WTC11 (cell line): ENCODE data around the gene RAI1. TPM values are rescaled to one million over a fixed set of nuclear protein-coding genes. Genes with fewer than 3 reads are reported as not detected.

Experiments used
- ATAC-seq: fragments of 200-7000 bp; cut with Tn5 transposase; 2 replicates; pipeline ENCODE4 v1.10.0; 2021; ENCODE audit warnings: mild to moderate bottlenecking, moderate library complexity
- CTCF ChIA-PET: fragments of 300-600 bp; sonication (Branson Sonifier 250); formaldehyde crosslinking; loops from one replicate; lab custom pipeline; 2021; ENCODE audit warnings: antibody characterized with exemption; lab: Charles Lee
- POLR2A ChIA-PET: fragments of 350-600 bp; sonication (Branson Sonifier 250); formaldehyde crosslinking; loops from one replicate; lab custom pipeline; 2021; ENCODE audit warnings: antibody characterized with exemption; lab: Charles Lee
- DNase-seq: peaks from one replicate; pipeline ENCODE4 v3.0.0; 2021; ENCODE audit warnings: low spot score
- H3K27ac Mint-ChIP-seq: 2 replicates; pipeline ENCODE4 v1.8.0; 2021; ENCODE audit warnings: mixed read lengths
- H3K27me3 Mint-ChIP-seq: 2 replicates; pipeline ENCODE4 v1.8.0; 2021; ENCODE audit warnings: low read depth, mild to moderate bottlenecking, moderate library complexity, mixed read lengths
- H3K36me3 Mint-ChIP-seq: 2 replicates; pipeline ENCODE4 v1.8.0; 2021; ENCODE audit warnings: mixed read lengths
- H3K4me1 Mint-ChIP-seq: 2 replicates; pipeline ENCODE4 v1.8.0; 2022; ENCODE audit warnings: mixed read lengths
- H3K4me3 Mint-ChIP-seq: 2 replicates; pipeline ENCODE4 v1.8.0; 2021; ENCODE audit warnings: mild to moderate bottlenecking, moderate library complexity, mixed read lengths
- H3K9me3 Mint-ChIP-seq: 2 replicates; pipeline ENCODE4 v1.8.0; 2021; ENCODE audit warnings: mixed read lengths
- CBFB ChIP-seq: sonication (generic); formaldehyde crosslinking; IDR thresholded peaks from 2 replicates; pipeline ENCODE4 v1.8.1; 2022; ENCODE audit warnings: mild to moderate bottlenecking, low read depth, missing genetic modification reagents
- CREB1 ChIP-seq: sonication (generic); formaldehyde crosslinking; IDR thresholded peaks from 2 replicates; pipeline ENCODE4 v1.8.0; 2023; ENCODE audit warnings: mild to moderate bottlenecking, missing genetic modification reagents
- FOXJ3 ChIP-seq: sonication (generic); formaldehyde crosslinking; IDR thresholded peaks from 2 replicates; pipeline ENCODE4 v1.9.0; 2021; ENCODE audit warnings: missing genetic modification reagents, mild to moderate bottlenecking, borderline replicate concordance
- HMGA2 ChIP-seq: fragments of 250-450 bp; sonication (Bioruptor Pico); IDR thresholded peaks from 2 replicates; pipeline ENCODE4 v1.4.0; 2021; ENCODE audit warnings: mild to moderate bottlenecking, moderate library complexity
- JUN ChIP-seq: sonication (generic); formaldehyde crosslinking; IDR thresholded peaks from 2 replicates; pipeline ENCODE4 v1.8.0; 2023; ENCODE audit warnings: mild to moderate bottlenecking, missing genetic modification reagents
- MYBL2 ChIP-seq: sonication (generic); formaldehyde crosslinking; IDR thresholded peaks from 2 replicates; pipeline ENCODE4 v1.8.1; 2023; ENCODE audit warnings: mild to moderate bottlenecking, moderate library complexity, missing genetic modification reagents
- NFYB ChIP-seq: sonication (generic); formaldehyde crosslinking; conservative IDR thresholded peaks from 2 replicates; pipeline ENCODE4 v1.8.0; 2022; ENCODE audit warnings: low read depth, missing genetic modification reagents
- NR3C1 ChIP-seq: sonication (generic); formaldehyde crosslinking; conservative IDR thresholded peaks from 2 replicates; pipeline ENCODE4 v1.8.1; 2023; ENCODE audit warnings: low read depth, mild to moderate bottlenecking, missing genetic modification reagents
- RELA ChIP-seq: sonication (generic); formaldehyde crosslinking; IDR thresholded peaks from 2 replicates; pipeline ENCODE4 v1.8.1; 2022; ENCODE audit warnings: missing genetic modification reagents, mild to moderate bottlenecking, borderline replicate concordance
- RORB ChIP-seq: fragments of 250-450 bp; sonication (Bioruptor Pico); IDR thresholded peaks from 2 replicates; pipeline ENCODE4 v1.9.0; 2021; ENCODE audit warnings: mild to moderate bottlenecking
- SOX15 ChIP-seq: fragments of 250-450 bp; sonication (Bioruptor Pico); IDR thresholded peaks from 2 replicates; pipeline ENCODE4 v1.9.0; 2021; ENCODE audit warnings: mild to moderate bottlenecking
- TCF7 ChIP-seq: sonication (generic); formaldehyde crosslinking; IDR thresholded peaks from 2 replicates; pipeline ENCODE4 v1.8.0; 2022; ENCODE audit warnings: mild to moderate bottlenecking, low read depth, missing genetic modification reagents, moderate library complexity
- ZNF138 ChIP-seq: sonication (generic); formaldehyde crosslinking; conservative IDR thresholded peaks from 2 replicates; pipeline ENCODE4 v1.8.1; 2022; ENCODE audit warnings: mild to moderate bottlenecking, moderate library complexity, missing genetic modification reagents
- total RNA-seq: library from RNA; stranded (reverse); gene quantifications from 3 replicates; pipeline ENCODE4 v1.2.3, GENCODE V29; 2021
- TF ChIP-seq, protein P1 (sequence below): sonication (generic); formaldehyde crosslinking; IDR thresholded peaks from 2 replicates; pipeline ENCODE4 v1.8.1; 2023; ENCODE audit warnings: mild to moderate bottlenecking, missing genetic modification reagents, borderline replicate concordance
- TF ChIP-seq, protein P2 (sequence below): sonication (generic); formaldehyde crosslinking; IDR thresholded peaks from 2 replicates; pipeline ENCODE4 v1.8.1; 2022; ENCODE audit warnings: low read depth, mild to moderate bottlenecking, moderate library complexity, missing genetic modification reagents, borderline replicate concordance
- TF ChIP-seq, protein P3 (sequence below): sonication (generic); formaldehyde crosslinking; conservative IDR thresholded peaks from 2 replicates; pipeline ENCODE4 v1.8.1; 2023; ENCODE audit warnings: mild to moderate bottlenecking, low read depth, missing genetic modification reagents, moderate library complexity
- TF ChIP-seq, protein P4 (sequence below): sonication (generic); formaldehyde crosslinking; IDR thresholded peaks from 2 replicates; pipeline ENCODE4 v1.8.1; 2023; ENCODE audit warnings: mild to moderate bottlenecking, missing genetic modification reagents
- TF ChIP-seq, protein P5 (sequence below): fragments of 250-450 bp; sonication (Bioruptor Pico); IDR thresholded peaks from 2 replicates; pipeline ENCODE4 v1.9.0; 2021; ENCODE audit warnings: moderate library complexity, mild to moderate bottlenecking, inconsistent platforms, borderline replicate concordance

RAI1 gene
- total RNA-seq, 1 experiment from 2014 or later, result 12.7 TPM

DNA sequence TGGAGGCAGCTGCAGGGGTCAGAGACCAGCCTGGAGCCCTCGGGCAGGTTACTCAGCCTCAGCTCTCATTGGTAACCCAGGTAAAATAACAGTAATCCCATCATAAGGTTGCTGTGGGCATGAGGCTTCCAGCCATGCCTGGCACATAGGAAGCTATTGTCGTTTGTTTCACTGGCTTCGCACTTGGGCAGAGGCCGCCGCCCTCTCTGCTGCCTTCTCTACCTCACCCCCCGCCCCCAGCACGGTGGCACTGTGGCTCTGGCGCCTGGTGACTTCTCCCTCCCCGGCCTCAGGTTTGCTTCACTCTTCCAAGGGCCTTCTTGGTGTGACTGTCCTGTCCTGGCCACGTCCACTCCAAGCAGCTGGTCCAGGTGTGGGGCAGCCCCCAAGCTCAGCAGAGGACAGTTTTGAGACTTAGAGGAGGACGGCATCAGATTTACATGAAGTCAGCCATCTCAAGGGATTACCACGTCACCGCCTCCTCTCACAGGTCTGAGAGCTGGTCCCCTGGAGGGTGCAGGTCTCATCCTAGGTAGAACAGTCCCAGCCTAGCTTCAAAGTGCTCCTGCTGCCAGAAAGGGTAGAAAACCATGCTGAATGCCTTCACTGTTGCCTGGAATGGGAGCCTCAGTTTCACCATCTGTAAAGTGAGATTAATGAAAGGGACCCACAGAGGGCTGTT, 120.7 kb downstream of the RAI1 start:
- H3K9me3 Mint-ChIP-seq, result no peaks in the 10 kb centered on the region
- CTCF ChIA-PET, result interaction anchor here (0.5 to 3.0 kb wide), 12 partner anchors 10 to 118 kb away, joined by 3 to 19 read pairs (median 6); no protein-coding TSS in a partner anchor
- H3K36me3 Mint-ChIP-seq, result no peaks in the 10 kb centered on the region
- TF ChIP-seq NR3C1 (CRISPR knock-in tag) (no peak), ZNF138 (CRISPR knock-in tag) (no peak), HMGA2 (no peak), RELA (no peak), JUN (no peak), CREB1 (CRISPR knock-in tag) (no peak), CBFB (CRISPR knock-in tag) (no peak), MYBL2 (CRISPR knock-in tag) (no peak), RORB (CRISPR knock-in tag) (no peak), NFYB (CRISPR knock-in tag) (no peak), TCF7 (CRISPR knock-in tag) (no peak), SOX15 (CRISPR knock-in tag) (no peak), FOXJ3 (CRISPR knock-in tag) (no peak)
- TF ChIP-seq, protein P1, sequence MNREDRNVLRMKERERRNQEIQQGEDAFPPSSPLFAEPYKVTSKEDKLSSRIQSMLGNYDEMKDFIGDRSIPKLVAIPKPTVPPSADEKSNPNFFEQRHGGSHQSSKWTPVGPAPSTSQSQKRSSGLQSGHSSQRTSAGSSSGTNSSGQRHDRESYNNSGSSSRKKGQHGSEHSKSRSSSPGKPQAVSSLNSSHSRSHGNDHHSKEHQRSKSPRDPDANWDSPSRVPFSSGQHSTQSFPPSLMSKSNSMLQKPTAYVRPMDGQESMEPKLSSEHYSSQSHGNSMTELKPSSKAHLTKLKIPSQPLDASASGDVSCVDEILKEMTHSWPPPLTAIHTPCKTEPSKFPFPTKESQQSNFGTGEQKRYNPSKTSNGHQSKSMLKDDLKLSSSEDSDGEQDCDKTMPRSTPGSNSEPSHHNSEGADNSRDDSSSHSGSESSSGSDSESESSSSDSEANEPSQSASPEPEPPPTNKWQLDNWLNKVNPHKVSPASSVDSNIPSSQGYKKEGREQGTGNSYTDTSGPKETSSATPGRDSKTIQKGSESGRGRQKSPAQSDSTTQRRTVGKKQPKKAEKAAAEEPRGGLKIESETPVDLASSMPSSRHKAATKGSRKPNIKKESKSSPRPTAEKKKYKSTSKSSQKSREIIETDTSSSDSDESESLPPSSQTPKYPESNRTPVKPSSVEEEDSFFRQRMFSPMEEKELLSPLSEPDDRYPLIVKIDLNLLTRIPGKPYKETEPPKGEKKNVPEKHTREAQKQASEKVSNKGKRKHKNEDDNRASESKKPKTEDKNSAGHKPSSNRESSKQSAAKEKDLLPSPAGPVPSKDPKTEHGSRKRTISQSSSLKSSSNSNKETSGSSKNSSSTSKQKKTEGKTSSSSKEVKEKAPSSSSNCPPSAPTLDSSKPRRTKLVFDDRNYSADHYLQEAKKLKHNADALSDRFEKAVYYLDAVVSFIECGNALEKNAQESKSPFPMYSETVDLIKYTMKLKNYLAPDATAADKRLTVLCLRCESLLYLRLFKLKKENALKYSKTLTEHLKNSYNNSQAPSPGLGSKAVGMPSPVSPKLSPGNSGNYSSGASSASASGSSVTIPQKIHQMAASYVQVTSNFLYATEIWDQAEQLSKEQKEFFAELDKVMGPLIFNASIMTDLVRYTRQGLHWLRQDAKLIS (CRISPR knock-in tag), result no peak
- TF ChIP-seq, protein P2, sequence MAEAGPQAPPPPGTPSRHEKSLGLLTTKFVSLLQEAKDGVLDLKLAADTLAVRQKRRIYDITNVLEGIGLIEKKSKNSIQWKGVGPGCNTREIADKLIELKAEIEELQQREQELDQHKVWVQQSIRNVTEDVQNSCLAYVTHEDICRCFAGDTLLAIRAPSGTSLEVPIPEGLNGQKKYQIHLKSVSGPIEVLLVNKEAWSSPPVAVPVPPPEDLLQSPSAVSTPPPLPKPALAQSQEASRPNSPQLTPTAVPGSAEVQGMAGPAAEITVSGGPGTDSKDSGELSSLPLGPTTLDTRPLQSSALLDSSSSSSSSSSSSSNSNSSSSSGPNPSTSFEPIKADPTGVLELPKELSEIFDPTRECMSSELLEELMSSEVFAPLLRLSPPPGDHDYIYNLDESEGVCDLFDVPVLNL, result no peak
- TF ChIP-seq, protein P3, sequence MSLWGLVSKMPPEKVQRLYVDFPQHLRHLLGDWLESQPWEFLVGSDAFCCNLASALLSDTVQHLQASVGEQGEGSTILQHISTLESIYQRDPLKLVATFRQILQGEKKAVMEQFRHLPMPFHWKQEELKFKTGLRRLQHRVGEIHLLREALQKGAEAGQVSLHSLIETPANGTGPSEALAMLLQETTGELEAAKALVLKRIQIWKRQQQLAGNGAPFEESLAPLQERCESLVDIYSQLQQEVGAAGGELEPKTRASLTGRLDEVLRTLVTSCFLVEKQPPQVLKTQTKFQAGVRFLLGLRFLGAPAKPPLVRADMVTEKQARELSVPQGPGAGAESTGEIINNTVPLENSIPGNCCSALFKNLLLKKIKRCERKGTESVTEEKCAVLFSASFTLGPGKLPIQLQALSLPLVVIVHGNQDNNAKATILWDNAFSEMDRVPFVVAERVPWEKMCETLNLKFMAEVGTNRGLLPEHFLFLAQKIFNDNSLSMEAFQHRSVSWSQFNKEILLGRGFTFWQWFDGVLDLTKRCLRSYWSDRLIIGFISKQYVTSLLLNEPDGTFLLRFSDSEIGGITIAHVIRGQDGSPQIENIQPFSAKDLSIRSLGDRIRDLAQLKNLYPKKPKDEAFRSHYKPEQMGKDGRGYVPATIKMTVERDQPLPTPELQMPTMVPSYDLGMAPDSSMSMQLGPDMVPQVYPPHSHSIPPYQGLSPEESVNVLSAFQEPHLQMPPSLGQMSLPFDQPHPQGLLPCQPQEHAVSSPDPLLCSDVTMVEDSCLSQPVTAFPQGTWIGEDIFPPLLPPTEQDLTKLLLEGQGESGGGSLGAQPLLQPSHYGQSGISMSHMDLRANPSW (CRISPR knock-in tag), result no peak
- TF ChIP-seq, protein P4, sequence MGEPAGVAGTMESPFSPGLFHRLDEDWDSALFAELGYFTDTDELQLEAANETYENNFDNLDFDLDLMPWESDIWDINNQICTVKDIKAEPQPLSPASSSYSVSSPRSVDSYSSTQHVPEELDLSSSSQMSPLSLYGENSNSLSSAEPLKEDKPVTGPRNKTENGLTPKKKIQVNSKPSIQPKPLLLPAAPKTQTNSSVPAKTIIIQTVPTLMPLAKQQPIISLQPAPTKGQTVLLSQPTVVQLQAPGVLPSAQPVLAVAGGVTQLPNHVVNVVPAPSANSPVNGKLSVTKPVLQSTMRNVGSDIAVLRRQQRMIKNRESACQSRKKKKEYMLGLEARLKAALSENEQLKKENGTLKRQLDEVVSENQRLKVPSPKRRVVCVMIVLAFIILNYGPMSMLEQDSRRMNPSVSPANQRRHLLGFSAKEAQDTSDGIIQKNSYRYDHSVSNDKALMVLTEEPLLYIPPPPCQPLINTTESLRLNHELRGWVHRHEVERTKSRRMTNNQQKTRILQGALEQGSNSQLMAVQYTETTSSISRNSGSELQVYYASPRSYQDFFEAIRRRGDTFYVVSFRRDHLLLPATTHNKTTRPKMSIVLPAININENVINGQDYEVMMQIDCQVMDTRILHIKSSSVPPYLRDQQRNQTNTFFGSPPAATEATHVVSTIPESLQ (CRISPR knock-in tag), result no peak
- TF ChIP-seq, protein P5, sequence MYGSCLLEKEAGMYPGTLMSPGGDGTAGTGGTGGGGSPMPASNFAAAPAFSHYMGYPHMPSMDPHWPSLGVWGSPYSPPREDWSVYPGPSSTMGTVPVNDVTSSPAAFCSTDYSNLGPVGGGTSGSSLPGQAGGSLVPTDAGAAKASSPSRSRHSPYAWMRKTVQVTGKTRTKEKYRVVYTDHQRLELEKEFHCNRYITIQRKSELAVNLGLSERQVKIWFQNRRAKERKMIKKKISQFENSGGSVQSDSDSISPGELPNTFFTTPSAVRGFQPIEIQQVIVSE (CRISPR knock-in tag), result no peak
- H3K4me3 Mint-ChIP-seq, result no peak overlapping the region
- POLR2A ChIA-PET, result no interaction called here
- ATAC-seq, result no peak
- H3K27ac Mint-ChIP-seq, result no peak overlapping the region
- H3K27me3 Mint-ChIP-seq, result no peaks in the 10 kb centered on the region; the same call in 1 of the 2 replicates
- peaks cover 13% of the 10 kb centered on the region for H3K4me1 Mint-ChIP-seq
- DNase-seq, result no peak
